ENCODE data around the gene SNAP23.

SNAP23 gene

GRCh38 chr15:42461261-42461660 is 34.2 kb upstream of the SNAP23 start:
- Histone ChIP-seq H3K9me3 (ENCODE audit: control insufficient read depth, low read length) (no peaks in the 10 kb centered on the region), H3K27ac (ENCODE audit: insufficient read depth, low read depth, low read length, poor library complexity, severe bottlenecking) (no peak overlapping the region), H3K4me3 (ENCODE audit: insufficient read depth, low read depth, low read length) (no peak overlapping the region), H3K4me1 (ENCODE audit: control insufficient read depth, insufficient read depth, low read length) (peaks cover 6% of the 10 kb centered on the region), H3K27me3 (ENCODE audit: control insufficient read depth, insufficient read depth, low read length, poor library complexity, severe bottlenecking) (no peaks in the 10 kb centered on the region), H3K36me3 (ENCODE audit: control insufficient read depth, insufficient read depth, low read length) (no peaks in the 10 kb centered on the region)
- 82 to 93% methylated on average over 3 of the region's 3 CpGs for WGBS, 2 experiments

DNA sequence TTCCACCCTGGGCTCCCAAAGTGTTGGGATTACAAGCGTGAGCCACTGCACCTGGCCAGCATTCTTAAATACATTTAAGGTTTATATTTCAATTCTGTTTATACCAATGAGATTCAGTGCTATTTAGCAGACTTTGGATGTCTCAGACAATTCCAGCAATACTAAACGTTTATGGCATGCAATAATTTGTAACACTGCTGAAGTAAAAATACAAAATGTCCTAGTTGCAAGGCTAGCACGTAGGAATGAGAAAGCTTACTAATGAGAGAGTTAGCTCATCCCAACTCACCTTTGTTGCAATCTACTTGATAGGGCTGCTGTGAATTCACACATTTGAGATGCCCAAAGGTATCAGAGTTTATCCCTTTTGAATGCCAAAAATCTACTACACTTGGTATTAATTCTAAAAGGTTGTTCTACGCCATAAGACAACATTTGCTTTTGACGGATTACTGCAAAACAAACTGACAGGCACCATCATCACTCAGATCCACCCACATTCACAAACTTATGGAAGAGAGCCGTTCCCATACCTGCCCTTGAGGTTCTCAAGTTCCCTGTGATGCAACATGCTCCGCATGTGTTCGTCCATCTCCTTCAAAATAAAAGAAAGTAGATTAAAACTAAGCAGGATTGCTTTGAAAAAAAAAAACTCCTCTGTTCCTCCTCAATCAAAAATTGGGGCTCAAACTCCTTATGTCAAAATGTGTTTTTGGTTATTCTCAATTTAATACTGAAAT is 29.7 kb upstream of the SNAP23 start:
- Histone ChIP-seq H3K4me1 (ENCODE audit: control insufficient read depth, insufficient read depth, low read length) (no peaks in the 10 kb centered on the region), H3K4me3 (ENCODE audit: insufficient read depth, low read depth, low read length) (no peak overlapping the region), H3K27me3 (ENCODE audit: control insufficient read depth, insufficient read depth, low read length, poor library complexity, severe bottlenecking) (no peaks in the 10 kb centered on the region), H3K9me3 (ENCODE audit: control insufficient read depth, low read length) (no peaks in the 10 kb centered on the region), H3K36me3 (ENCODE audit: control insufficient read depth, insufficient read depth, low read length) (no peaks in the 10 kb centered on the region), H3K27ac (ENCODE audit: insufficient read depth, low read depth, low read length, poor library complexity, severe bottlenecking) (no peak overlapping the region)
- WGBS, 2 experiments = 94 to 96% methylated on average over 8 of the region's 8 CpGs

DNA sequence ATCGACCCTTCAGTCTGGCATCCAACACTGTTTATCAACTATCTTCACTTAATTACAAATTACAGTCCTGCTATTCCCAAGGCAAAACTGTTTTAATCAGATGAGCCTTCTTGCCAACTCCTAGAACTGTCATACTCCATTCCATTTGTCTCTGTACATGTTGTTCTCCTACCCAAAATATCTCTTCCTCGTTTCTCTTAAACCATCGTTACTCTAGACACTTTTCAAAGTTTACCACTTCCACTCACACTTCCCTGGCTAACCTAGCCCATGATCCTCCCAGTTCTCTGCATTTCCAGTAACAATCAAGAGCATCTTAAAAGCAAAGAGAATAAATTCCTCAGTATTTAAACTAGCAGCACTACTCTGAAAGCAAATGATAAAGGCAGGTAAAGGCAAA is 24.4 kb upstream of the SNAP23 start:
- no peaks in the 10 kb centered on the region for H3K36me3 ChIP-seq (ENCODE audit: control insufficient read depth, insufficient read depth, low read length)
- H3K27ac ChIP-seq (ENCODE audit: insufficient read depth, low read depth, low read length, poor library complexity, severe bottlenecking) = no peak overlapping the region
- H3K4me1 ChIP-seq (ENCODE audit: control insufficient read depth, insufficient read depth, low read length) = no peaks in the 10 kb centered on the region
- H3K9me3 ChIP-seq (ENCODE audit: control insufficient read depth, low read length) = no peaks in the 10 kb centered on the region
- WGBS, 2 experiments = 92 to 96% methylated on average over 3 of the region's 3 CpGs
- H3K27me3 ChIP-seq (ENCODE audit: control insufficient read depth, insufficient read depth, low read length, poor library complexity, severe bottlenecking) = no peaks in the 10 kb centered on the region
- H3K4me3 ChIP-seq (ENCODE audit: insufficient read depth, low read depth, low read length) = no peak overlapping the region

GRCh38 chr15:42474827-42475226 is 20.6 kb upstream of the SNAP23 start:
- no peaks in the 10 kb centered on the region for H3K27me3 ChIP-seq (ENCODE audit: control insufficient read depth, insufficient read depth, low read length, poor library complexity, severe bottlenecking)
- no peaks in the 10 kb centered on the region for H3K9me3 ChIP-seq (ENCODE audit: control insufficient read depth, low read length)
- H3K36me3 ChIP-seq (ENCODE audit: control insufficient read depth, insufficient read depth, low read length) = no peaks in the 10 kb centered on the region
- H3K4me1 ChIP-seq (ENCODE audit: control insufficient read depth, insufficient read depth, low read length) = no peaks in the 10 kb centered on the region
- H3K27ac ChIP-seq (ENCODE audit: insufficient read depth, low read depth, low read length, poor library complexity, severe bottlenecking) = no peak overlapping the region
- no peak overlapping the region for H3K4me3 ChIP-seq (ENCODE audit: insufficient read depth, low read depth, low read length)
- WGBS, 2 experiments = 78 to 100% methylated on average over 1 to 2 of the region's 2 CpGs

- Histone ChIP-seq H3K9me3 (ENCODE audit: control insufficient read depth, low read length) (no peaks in the 10 kb centered on the region), H3K36me3 (ENCODE audit: control insufficient read depth, insufficient read depth, low read length) (no peaks in the 10 kb centered on the region), H3K27ac (ENCODE audit: insufficient read depth, low read depth, low read length, poor library complexity, severe bottlenecking) (no peak overlapping the region), H3K27me3 (ENCODE audit: control insufficient read depth, insufficient read depth, low read length, poor library complexity, severe bottlenecking) (no peaks in the 10 kb centered on the region), H3K4me1 (ENCODE audit: control insufficient read depth, insufficient read depth, low read length) (no peaks in the 10 kb centered on the region), H3K4me3 (ENCODE audit: insufficient read depth, low read depth, low read length) (no peak overlapping the region)
- WGBS, 2 experiments = 93 to 95% methylated on average over 6 of the region's 6 CpGs
Observed at GRCh38 chr15:42482701-42483100, 12.7 kb upstream of the SNAP23 start.

DNA sequence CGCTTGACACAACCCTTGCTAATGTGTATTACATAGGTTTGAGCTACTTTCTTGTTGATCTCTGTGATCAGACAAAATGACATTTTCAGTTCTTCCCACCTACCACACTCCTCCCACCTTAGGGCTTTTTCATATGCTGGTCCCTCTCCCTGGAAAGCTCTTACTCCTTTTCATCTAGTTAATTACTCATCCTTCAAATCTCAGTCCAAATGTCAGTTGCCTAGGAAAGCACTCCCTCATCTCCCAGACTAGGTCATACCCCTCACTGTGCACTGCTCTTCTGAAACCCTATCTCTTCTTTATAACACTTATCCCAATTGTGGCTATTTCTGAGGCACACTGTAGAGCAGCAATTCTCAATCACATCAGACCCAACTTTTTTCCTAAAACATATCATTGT is 11.8 kb upstream of the SNAP23 start:
- Histone ChIP-seq H3K4me3 (ENCODE audit: insufficient read depth, low read depth, low read length) (no peak overlapping the region), H3K36me3 (ENCODE audit: control insufficient read depth, insufficient read depth, low read length) (no peaks in the 10 kb centered on the region), H3K9me3 (ENCODE audit: control insufficient read depth, low read length) (no peaks in the 10 kb centered on the region), H3K27me3 (ENCODE audit: control insufficient read depth, insufficient read depth, low read length, poor library complexity, severe bottlenecking) (no peaks in the 10 kb centered on the region), H3K27ac (ENCODE audit: insufficient read depth, low read depth, low read length, poor library complexity, severe bottlenecking) (no peak overlapping the region), H3K4me1 (ENCODE audit: control insufficient read depth, insufficient read depth, low read length) (no peaks in the 10 kb centered on the region)
- 82% methylated on average over 1 of the region's 1 CpG; no CpG with 5 or more reads in 1 of the 2 experiments for WGBS, 2 experiments

DNA sequence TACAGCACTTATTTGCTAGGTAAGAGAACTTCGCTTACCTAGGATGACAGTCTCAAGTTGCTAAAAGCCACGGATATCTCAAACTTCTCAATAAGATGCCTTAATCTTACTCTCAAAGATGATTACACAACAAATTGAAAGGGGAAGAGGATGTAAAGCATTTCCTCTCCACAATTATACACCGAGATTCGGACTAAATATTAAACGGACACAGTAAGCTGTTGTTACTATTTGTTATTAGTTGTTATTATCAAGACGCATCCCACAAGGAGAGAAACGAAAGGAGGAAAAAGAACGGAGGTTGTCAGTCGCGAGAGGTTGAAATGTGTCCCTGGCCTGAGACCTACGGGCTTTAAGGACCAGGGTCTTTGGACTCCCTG is 5.2 kb upstream of the SNAP23 start:
- no peak overlapping the region for H3K27ac ChIP-seq (ENCODE audit: insufficient read depth, low read depth, low read length, poor library complexity, severe bottlenecking)
- H3K4me1 ChIP-seq (ENCODE audit: control insufficient read depth, insufficient read depth, low read length) = no peaks in the 10 kb centered on the region
- H3K27me3 ChIP-seq (ENCODE audit: control insufficient read depth, insufficient read depth, low read length, poor library complexity, severe bottlenecking) = no peaks in the 10 kb centered on the region
- H3K9me3 ChIP-seq (ENCODE audit: control insufficient read depth, low read length) = no peaks in the 10 kb centered on the region
- H3K4me3 ChIP-seq (ENCODE audit: insufficient read depth, low read depth, low read length) = peak overlapping the region; percentile 81
- no peaks in the 10 kb centered on the region for H3K36me3 ChIP-seq (ENCODE audit: control insufficient read depth, insufficient read depth, low read length)
- 5 to 15% methylated on average over 7 to 10 of the region's 11 CpGs for WGBS, 2 experiments

DNA sequence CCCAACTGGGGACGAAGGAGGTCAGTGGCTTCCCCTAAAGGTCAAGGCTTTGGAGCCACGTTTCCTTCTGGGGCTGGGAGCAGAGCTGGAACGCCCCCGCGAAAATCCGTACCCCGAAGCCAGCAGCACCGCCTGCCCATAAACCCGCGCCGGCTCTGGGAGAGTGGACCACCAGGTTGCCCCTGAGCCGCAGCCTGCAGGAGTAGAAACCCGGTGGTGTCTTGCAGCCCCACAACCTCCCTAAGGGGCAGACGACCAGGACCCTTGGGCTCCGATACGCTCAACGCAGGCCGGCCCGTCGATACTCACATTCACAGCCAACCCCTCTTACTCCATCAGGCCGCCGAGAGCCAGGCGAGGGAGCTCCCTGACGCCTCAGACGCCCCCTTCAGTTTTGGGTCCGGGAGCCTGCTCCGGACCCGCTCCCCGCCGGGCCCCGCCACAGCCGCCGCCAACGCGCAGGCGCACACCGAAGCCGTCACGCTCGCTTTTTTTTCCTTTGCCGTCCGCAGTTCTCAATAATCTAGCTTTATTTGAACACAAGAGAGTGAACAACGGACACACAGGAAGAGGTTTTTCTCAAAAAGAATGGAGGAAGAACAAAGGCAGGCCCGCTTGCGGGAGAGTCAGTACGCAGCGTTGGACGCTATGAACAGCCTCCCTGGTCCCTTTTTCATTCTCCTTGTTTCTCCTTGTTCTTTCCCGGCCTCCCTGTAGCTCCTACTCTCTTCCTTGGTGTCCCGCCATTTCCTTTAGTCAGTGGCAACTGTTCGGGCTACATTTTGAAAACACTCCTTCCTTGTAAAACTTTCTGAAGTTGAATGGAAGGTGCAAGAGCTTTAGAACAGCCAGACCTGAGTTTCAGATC is 4.5 kb upstream of the SNAP23 start, which contains the start of gene ZNF106:
ZNF106 (minus strand) TSS at position 471 of the 868 bp plus-strand sequence. CDS start 18,852 bp downstream, outside the sequence.
- WGBS, 2 experiments = 1 to 2% methylated on average over 51 of the region's 51 CpGs
- Histone ChIP-seq H3K27ac (ENCODE audit: insufficient read depth, low read depth, low read length, poor library complexity, severe bottlenecking) (peak within 1 kb of the TSS; percentile 48), H3K27me3 (ENCODE audit: control insufficient read depth, insufficient read depth, low read length, poor library complexity, severe bottlenecking) (no peaks in the 10 kb centered on the region), H3K36me3 (ENCODE audit: control insufficient read depth, insufficient read depth, low read length) (no peaks in the 10 kb centered on the region), H3K9me3 (ENCODE audit: control insufficient read depth, low read length) (no peaks in the 10 kb centered on the region), H3K4me3 (ENCODE audit: insufficient read depth, low read depth, low read length) (peak within 1 kb of the TSS; percentile 81), H3K4me1 (ENCODE audit: control insufficient read depth, insufficient read depth, low read length) (no peaks in the 10 kb centered on the region)

GRCh38 chr15:42491539-42492225 is 3.8 kb upstream of the SNAP23 start:
- H3K9me3 ChIP-seq (ENCODE audit: control insufficient read depth, low read length) = no peaks in the 10 kb centered on the region
- peak overlapping the region; percentile 81 for H3K4me3 ChIP-seq (ENCODE audit: insufficient read depth, low read depth, low read length)
- no peaks in the 10 kb centered on the region for H3K36me3 ChIP-seq (ENCODE audit: control insufficient read depth, insufficient read depth, low read length)
- peak overlapping the region; percentile 48 for H3K27ac ChIP-seq (ENCODE audit: insufficient read depth, low read depth, low read length, poor library complexity, severe bottlenecking)
- H3K27me3 ChIP-seq (ENCODE audit: control insufficient read depth, insufficient read depth, low read length, poor library complexity, severe bottlenecking) = no peaks in the 10 kb centered on the region
- peaks cover 4% of the 10 kb centered on the region for H3K4me1 ChIP-seq (ENCODE audit: control insufficient read depth, insufficient read depth, low read length)
- WGBS, 2 experiments = 89 to 90% methylated on average over 15 to 18 of the region's 18 CpGs

GRCh38 chr15:42493679-42494078 is 1.8 kb upstream of the SNAP23 start:
- Histone ChIP-seq H3K4me1 (ENCODE audit: control insufficient read depth, insufficient read depth, low read length) (peaks cover 5% of the 10 kb centered on the region), H3K36me3 (ENCODE audit: control insufficient read depth, insufficient read depth, low read length) (no peaks in the 10 kb centered on the region), H3K9me3 (ENCODE audit: control insufficient read depth, low read length) (no peaks in the 10 kb centered on the region), H3K27ac (ENCODE audit: insufficient read depth, low read depth, low read length, poor library complexity, severe bottlenecking) (no peak overlapping the region), H3K27me3 (ENCODE audit: control insufficient read depth, insufficient read depth, low read length, poor library complexity, severe bottlenecking) (no peaks in the 10 kb centered on the region), H3K4me3 (ENCODE audit: insufficient read depth, low read depth, low read length) (no peak overlapping the region)
- WGBS, 2 experiments = 84 to 85% methylated on average over 1 of the region's 1 CpG
